Measurements from ENCODE around the gene AMMECR1L.
A peak's percentile ranks its signal among the peaks of the same experiment; 100 is the strongest.
"Not testable (repeated sequence)": the region's sequence is repeated elsewhere in the genome, so short reads cannot be mapped to it uniquely, and the experiment has no call there.

The AMMECR1L gene

DNA sequence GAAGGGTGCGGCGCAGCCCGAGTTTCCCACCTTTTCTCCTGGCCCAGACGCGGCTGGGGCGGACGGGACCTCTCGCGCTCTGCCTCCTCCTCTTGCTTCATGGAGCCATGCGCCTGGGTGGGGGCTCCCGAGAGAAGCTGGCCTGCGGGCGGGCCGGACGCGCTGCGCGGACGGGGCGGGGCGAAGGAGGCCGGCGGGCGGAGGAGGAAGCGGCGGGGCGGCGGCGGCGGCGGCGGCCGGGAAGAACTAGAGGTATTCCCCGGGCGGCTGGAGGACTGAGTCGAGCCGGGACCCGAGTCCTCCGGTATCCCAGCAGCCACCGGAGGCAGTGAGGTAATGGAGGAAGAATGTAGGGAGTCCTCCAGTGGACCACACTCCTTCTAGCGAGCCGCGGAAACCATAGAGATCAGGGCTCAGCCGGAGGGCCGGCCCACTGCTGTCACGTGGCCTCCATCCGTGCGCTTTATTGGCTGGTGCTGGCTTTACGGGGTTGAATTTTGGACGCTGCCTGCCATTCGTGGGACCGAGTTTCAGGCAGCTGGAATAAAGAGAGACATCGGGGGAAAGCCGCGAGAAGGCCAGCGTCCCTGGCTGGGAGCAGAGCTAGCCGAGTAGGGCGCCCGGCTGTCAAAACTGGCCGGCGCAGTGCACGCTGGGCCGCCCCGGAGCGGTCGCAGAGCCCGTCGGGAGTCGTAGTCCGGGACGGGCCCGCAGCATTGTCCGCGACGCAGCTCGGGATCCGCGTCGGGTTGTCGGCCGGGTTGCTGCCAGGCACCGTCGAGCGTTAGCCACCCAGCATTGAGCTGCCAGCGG, at the start of gene AMMECR1L:
AMMECR1L (minus strand) TSS at position 177 of the 813 bp plus-strand sequence. CDS start 11,722 bp downstream, outside the sequence.
- DNase-seq (ENCODE audit: low spot score): peak; percentile 34

DNA sequence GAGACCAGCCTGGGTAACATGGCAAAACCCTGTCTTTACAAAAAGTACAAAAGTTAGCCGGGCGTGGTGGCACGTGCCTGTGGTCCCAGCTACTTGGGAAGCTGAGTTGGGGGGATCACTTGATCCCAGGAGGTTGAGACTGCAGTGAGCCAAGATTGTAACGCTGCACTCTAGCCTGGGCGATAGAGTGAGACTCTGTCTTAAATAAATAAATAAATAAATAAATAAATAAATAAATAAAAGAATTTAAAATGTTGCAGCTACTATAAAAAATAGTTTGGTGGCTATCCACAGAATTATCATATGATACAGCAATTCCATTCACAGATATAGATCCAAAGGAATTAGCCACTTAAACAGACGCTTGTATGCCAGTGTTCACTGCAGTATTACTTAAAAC, 49.6 kb upstream of the AMMECR1L start:
- DNase-seq (ENCODE audit: low spot score): no peak

DNA sequence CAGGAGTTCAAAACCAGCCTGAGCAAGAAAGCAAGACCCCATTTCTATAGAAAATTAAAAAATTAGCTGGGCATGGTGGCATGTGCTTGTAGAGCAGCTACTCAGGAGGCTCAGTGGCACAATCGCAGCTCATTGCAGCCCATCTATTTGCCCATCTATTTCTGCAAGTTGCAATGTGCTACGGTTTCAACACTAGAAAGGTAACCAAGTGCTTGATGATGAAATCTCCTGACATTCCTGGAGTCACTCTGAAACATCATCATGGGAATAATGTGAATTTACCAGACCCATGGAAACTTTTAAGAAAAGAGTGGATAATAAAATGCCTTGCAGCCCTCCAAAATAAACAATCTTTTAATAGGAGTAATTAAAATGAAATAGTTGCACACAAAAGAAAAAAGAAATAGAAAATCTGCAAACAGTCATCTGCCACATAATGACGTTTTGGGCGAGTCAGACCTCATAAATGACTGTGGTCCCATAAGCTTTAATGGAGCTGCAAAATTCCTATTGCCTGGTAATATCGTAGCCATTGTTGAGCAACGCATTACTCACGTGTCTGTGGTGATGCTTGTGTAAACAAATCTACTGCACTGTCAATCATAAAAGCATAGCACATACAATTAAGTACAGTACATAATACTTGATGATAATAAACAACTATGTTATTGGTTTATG, 46.6 kb upstream of the AMMECR1L start:
- peak; percentile 21 for DNase-seq (ENCODE audit: low spot score)

DNA sequence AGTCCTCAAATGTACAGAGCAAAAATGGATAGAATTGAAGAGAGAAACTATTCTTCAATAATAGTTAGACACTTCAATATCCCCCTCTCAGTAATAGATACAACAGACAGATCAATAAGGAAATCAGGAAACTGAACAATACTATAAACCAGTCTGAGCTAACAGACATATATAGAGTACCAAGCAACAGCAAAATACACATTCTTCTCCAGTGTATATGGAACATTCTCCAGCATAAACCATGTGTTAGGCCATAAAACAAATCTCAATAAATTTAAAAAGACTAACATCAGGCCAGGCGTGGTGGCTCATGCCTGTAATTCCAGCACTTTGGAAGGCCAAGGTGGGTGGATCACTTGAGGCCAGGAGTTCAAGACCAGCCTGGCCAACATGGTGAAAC, 43.7 kb upstream of the AMMECR1L start:
- DNase-seq (ENCODE audit: low spot score): no peak

DNA sequence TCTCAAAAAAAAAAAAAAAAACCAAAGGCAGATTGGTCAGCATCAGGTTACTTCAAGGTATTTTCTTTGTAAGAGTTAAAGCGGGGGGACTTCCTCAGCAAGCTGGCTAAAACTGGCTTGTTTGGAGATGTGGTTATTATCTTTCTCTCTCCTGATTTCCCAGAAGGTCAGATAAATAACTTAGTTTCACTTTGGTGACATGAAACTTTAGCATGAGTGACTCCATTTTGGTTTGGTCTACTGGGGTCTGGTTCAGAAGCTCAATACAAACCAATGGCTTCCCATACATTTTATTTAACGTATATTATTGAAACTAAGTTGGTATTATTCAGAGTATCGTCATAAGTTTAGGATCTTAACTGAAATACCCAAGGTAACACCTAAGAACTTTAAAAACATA, 41.6 kb upstream of the AMMECR1L start:
- no peak for DNase-seq (ENCODE audit: low spot score)

DNA sequence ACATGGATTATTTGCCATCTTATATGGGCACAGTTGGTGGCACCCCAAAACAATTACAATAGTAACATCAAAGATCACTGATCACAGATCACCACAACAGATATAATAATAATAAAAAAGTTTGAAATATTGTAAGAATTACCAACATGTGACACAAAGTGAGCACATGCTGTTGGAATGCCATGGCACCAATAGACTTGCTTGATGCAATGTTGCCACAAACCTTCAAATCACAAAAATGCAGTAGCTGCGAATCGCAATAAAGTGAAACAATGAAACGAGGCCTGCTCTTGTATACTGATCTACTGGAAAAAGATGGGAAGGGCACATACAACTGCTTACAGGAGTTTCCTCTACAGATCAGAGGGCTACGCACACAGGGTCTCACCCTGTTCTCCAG, 32.2 kb upstream of the AMMECR1L start:
- no peak for DNase-seq (ENCODE audit: low spot score)

DNA sequence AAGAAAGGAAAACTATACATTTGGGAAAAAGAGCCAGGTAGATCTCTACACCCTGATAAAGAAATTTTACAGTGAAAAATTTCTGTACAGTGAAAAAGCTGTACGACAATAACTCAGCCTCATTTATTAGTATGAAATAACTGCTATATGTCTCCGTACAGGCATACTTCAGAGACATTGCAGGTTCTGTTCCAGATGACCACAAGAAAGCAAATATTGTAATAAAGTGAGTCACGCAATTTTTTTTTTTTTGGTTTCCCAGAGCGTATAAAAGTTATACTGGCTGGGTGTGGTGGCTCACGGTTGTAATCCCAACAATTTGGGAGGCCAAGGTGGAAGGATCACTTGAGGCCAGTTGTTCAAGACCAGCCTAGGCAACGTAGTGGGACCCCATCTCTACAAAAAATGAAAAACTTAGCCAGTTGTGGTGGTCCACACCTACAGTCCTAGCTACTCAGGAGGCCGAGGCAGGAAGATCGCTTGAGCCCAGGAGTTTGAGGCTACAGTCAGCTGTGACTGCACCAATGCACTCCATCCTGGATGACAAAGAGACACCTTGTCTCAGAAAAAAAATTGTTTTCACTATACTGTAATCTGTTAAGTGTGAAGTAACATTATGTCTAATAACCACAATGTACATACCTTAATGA, 28.2 kb upstream of the AMMECR1L start:
- DNase-seq (ENCODE audit: low spot score): no peak

DNA sequence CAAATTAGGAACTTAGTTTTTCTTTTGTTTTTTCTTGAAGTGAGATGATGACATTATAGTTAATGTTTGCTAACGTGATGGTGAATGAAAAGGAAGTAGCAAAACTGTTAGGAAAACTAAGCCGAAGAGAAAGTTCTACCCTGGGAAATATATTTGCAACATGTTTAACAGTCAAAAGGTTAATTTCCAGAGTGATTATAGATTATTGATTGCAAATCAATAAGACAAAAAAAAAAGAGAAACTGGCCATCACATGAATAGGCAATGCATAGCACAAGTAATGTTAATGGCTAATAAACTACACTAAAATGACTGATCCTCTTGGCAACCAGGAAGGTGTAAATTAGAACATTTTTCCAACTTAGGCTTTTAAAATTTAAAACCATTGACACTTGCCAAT, 26.0 kb upstream of the AMMECR1L start:
- no peak for DNase-seq (ENCODE audit: low spot score)

DNA sequence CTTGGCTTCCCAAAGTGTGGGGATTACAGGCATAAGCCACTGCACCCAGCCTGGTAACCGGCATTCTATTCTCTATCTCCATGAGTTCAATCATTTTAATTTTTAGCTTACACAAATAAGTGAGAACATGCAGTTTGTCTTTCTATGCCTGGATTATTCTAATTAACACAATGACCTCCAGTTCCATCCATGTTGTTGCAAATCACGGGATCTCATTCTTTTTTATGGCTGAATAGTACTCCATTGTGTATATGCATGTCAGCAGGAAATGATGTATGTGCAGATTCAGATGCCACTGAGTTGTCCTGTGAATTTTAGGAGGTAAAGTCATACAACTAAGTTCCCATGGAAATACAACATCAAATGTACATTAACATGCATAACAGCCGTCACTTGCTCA, 24.7 kb upstream of the AMMECR1L start:
- no peak for DNase-seq (ENCODE audit: low spot score)

DNA sequence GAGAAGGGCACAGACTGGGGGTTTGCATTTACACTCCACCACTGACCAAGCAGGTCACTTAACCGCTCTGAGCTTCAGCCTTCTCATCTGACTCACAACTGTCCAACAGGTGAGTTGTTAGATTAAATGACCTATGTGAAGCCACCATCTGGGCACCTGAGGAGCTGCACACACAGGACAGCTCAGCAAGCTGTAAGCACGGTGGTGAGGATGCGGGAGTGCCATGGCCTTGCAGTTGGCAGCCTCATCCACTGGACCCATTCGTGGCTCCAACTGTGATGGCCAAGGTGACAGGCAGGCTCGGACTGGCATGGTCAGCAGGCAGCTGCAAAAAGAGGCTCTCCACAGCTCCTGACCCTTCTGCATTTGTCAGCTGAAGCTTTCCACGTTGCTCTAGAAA, 23.3 kb upstream of the AMMECR1L start:
- no peak for DNase-seq (ENCODE audit: low spot score)

DNA sequence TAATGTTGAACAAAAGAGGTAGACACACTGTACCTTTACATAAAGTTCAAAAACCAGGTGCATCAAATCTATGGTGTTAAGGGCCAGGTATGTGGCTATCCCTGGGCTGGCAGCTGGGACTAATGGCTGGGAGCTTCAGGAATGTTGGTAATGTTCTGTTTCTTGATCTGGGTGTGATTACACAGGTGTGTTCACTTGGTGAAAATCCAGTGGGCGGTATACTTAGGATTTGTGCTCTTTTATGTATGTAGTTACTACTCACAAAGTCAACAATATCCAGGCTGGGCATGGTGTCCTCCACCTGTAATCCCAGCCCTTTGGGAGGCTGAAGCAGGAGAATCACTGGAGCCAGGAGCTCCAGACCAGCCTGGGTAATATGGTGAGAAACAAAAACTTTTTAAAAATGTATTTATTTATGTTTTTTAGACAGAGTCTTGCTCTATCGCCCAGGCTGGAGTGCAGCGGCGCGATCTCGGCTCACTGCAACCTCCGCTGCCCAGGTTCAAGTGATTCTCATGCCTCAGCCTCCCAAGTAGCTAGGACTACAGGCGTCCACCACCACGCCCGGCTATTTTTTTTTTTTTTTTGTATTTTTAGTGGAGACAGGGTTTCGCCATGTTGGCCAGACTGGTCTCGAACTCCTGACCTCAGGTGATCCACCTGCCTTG, 22.1 kb upstream of the AMMECR1L start:
- not testable (repeated sequence) for DNase-seq (ENCODE audit: low spot score)

DNA sequence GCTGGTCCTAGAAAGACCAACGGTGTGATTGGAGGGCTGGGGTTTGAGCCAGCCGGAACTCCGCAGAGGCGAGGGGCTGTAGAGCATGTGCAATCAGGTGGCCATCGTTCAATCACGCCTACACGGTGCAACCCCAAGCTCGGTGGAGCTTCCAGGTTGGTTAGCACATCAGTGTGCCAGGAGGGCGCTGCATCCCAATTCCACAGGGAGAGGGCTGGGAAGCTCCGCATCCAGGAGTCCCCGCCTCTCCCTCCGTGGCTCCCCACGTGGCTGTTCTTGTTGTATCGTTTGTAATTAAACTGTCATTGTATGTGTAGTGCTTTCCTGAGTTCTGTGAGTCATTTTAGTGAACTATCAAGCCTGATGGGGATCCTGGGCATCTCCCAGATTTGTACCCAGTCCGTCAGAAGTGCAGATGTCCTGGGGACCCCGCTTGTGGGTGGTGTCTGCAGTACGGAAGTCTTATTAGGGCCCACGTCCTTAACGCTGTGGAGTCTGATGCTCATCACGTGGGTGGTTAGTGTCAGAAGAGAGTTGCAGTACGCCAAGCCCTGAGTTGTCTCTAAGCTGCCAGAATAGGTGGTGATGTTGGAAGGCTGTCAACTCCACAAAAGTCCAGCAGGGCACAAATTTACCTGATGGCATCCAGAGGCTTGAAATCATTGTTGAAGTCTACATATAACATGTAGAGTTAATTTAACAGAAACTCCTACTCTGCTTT, 20.6 kb upstream of the AMMECR1L start:
- no peak for DNase-seq (ENCODE audit: low spot score)

DNA sequence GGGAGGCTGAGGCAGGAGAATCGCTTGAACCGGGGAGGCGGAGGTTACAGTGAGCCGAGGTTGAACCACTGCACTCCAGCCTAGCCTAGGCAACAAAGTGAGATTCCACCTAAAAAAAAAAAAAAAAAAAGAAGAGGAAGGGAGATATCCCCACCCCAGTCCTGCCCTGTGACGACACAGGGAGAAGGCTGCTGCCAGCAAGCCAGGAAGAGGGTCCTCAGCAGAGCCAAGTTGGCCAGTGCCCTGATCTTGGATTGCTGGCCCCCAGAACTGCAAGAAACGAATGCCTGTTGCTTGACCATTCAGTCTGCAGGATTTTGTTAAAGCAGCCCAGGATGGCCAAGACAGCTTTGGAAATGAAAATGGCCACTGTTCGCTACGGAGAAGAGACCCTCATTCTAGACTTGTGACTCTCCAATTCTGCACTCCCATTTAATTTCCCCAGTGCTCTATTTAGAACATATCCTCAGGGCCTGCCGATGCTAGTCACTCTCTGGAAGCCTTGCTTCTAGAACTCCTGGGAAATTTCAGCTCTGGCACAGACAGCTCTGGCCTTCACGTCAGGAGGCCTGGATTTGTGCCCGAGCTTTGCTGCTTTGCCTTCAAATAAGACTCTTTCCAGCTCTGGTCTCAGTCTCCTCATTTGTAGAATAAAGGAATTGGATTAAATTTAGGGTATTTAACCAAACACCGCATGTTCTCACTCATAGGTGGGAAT, 15.7 kb upstream of the AMMECR1L start:
- DNase-seq (ENCODE audit: low spot score): no peak

DNA sequence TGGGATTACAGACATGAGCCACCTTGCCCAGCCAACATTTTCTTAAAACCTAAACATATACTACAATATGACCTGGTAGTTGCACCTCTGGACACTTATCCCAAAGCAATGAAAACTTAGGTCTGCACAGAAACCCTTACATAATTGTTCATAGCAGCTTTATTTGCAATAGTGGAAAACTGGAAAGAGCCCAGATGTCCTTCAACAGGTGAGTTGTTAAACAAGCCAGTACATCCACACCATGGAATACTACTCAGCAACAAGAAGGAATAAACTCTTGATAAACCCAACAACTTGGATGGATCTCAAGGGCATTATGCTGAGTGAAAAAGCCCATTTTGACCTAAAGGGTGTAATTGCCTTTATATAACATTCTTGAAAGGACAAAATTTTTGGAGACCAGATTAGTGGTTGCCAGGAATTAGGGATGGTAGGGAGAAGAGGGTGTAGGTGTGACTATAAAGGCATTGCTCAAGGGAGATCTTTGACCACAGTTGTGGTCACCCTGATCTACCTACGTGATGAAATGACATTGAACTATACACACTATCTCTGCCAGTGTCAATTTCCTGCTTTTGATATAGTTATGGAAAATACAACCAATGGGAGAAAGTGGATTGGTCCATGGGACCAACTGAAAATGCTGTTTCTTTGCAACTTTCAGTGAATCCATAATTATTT, 11.9 kb upstream of the AMMECR1L start:
- DNase-seq (ENCODE audit: low spot score): no peak

DNA sequence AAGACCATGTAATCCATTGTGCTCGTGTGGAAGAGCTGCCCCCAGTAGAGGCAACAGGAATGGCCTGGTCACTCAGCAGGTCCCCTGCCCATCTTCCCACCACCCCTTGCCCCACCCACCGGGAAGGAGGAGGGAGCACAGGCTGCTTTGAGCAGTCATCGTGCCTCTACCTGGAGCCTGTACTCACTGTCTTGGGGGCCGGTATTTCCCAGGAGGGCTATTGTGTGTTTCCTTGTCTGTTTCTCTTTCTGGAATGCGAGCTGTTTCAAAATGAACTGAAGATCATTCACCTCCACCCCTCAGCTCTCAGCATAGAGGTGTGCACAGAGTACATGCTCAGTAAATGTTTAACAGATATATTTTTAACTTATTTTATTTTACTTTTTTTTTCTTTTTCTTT, 7.7 kb upstream of the AMMECR1L start:
- DNase-seq (ENCODE audit: low spot score): no peak

DNA sequence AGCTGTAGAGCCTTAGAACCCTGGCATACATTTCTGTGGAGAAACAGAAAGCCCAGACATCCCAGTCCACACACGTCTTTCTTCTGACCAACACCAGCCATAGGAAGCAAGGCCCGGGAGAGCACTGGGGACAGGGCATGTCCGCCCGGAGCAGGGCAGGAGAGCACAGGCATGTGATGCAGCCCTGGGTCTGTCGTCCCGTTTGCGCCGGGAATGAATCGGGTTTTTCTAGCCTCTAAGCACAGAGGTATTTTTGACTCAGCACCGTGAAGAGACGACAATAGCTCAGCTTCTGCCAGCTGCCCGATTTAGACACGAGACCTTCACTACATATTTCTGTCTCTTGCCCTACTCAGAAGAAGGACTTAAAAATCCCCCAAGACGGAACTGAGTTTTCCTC, 7.3 kb upstream of the AMMECR1L start:
- DNase-seq (ENCODE audit: low spot score): no peak

DNA sequence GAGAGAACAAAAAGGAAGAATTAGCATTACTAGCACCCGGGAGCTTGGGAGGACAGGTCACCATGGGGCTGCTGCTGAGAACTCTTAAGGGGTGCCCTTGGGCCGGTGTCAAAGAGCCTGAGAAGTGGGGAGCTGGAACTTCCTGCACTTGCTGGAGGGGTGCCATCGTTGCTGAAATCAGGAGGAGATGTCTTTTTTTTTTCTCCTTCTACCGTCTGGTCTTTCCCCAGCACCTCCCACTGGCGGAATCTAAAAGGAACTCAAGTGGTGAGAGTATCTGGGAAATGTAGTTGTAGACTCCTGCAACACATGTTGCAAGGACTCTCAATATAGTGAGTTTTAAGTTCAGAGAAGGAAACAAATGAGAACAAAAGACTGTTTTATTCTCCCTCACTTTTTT, 6.1 kb upstream of the AMMECR1L start:
- no peak for DNase-seq (ENCODE audit: low spot score)

DNA sequence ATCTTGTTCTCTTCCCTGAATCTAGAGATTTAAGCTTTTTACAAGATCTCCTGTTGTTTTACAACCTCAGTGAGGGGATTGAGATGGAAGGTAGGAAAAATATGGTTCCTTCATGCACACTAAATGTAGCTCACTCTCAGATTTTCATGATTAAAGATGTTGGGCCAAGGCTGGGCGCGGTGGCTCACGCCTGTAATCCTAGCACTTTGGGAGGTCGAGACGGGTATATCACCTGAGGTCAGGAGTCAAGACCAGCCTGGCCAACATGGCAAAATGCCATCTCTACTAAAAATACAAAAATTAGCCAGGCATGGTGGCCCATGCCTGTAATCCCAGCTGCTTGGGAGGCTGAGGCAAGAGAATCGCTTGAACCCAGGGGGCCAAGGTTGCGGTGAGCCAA, 5.0 kb upstream of the AMMECR1L start:
- DNase-seq (ENCODE audit: low spot score): not testable (repeated sequence)

DNA sequence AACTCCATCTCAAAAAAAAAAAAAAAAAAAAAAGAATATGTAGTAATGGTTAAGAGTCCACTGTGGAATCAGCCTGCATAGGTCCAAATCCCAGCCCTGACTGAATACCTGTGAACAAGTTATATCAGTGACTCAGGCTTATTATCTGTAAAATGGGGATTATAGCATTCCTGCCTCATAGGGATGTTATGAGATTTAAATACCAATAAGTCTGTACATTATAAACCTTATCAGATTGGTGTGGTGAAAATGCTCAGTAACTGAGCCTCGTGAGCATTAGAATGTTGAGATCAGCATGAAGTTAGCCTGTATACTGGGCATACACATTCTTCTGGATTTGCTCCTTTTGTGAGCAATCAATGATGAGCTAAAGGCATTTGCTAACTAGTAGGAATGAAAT, 3.0 kb upstream of the AMMECR1L start:
- no peak for DNase-seq (ENCODE audit: low spot score)

DNA sequence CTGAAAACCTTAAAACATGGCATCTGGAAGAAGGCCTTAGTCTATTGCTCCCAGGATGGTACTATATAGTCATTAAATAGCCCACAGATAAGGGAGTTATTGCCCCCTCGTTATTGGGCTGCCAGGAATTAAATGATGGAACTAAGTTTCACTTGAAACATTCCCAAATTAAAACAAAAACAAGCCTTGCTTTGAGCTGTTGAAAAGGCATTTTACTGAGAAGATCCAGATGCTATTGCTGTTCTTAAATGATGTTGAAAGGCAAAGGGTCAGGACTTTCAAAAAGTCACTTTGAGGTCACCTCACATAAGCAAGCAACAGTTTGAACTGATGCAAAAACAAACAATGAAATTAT, 2.0 kb upstream of the AMMECR1L start:
- no peak for DNase-seq (ENCODE audit: low spot score)
